ENCODE measurements around the gene ROBO3.

DNA sequence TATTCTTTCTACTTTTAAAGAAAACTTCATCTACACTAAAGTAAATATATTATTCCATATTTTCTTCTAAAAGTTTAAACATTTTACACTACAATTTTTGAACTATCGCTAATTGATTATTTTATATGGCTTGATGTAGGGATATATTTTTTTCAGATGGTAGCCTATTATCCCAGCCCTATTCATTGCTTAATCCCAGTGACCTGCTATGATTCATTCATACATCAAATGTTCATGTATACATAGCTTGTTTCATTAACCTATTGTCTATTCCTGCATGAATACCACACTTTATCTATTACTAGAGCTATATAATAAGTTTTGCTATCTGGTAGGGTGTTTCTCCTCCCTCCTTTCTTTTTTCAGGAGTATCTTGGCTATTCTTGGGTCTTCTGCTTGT lies 37.4 kb downstream of the ROBO3 start:
- TF ChIP-seq CTCF (conservative IDR thresholded peaks at IDR 0.05; ENCODE audit: low read length) (no peak), EZH2phosphoT487 (IDR thresholded peaks at IDR 0.05; ENCODE audit: borderline replicate concordance) (no peak)
